C4-2B (cell line): ENCODE measurements around the gene COPS2.
"Not testable (repeated sequence)": the region's sequence is repeated elsewhere in the genome, so short reads cannot be mapped to it uniquely, and the experiment has no call there.

Experiments used
- CTCF ChIP-seq: fragments of 450-650 bp; conservative IDR thresholded peaks from 2 replicates; pipeline ENCODE4 v1.5.1; 2017; ENCODE audit warnings: mild to moderate bottlenecking
- ZFX ChIP-seq: fragments of 450-650 bp; IDR thresholded peaks from 2 replicates; pipeline ENCODE4 v1.6.1; 2017

GRCh38 chr15:49074589-49075287, 80.7 kb downstream of the COPS2 start:
- not testable (repeated sequence) for TF ChIP-seq CTCF, ZFX
